ENCODE data around the gene GABRP.

DNA sequence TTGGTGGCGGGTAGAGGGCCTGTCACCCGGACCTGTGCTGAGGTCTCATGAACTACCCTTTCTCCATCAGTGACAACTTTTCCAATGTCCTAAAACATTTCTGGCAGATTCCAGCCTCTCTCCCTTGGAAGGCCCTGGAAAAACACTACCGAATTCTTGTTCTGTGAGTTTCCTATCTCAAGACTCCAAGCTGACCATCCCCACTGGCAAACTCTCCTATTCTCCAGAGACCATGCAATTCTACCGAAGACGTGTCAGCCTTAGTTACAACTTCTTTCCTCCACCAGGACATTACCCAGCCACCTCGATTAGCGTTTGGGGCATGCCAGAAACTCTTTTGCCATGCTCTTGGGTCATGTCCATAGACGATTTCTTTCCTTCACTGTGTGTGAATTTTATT is 26.8 kb upstream of the GABRP start:
- TF ChIP-seq POLR2A (IDR thresholded peaks at IDR 0.05) = no peak
- TF ChIP-seq, protein P1, sequence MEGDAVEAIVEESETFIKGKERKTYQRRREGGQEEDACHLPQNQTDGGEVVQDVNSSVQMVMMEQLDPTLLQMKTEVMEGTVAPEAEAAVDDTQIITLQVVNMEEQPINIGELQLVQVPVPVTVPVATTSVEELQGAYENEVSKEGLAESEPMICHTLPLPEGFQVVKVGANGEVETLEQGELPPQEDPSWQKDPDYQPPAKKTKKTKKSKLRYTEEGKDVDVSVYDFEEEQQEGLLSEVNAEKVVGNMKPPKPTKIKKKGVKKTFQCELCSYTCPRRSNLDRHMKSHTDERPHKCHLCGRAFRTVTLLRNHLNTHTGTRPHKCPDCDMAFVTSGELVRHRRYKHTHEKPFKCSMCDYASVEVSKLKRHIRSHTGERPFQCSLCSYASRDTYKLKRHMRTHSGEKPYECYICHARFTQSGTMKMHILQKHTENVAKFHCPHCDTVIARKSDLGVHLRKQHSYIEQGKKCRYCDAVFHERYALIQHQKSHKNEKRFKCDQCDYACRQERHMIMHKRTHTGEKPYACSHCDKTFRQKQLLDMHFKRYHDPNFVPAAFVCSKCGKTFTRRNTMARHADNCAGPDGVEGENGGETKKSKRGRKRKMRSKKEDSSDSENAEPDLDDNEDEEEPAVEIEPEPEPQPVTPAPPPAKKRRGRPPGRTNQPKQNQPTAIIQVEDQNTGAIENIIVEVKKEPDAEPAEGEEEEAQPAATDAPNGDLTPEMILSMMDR (IDR thresholded peaks at IDR 0.05) = no peak

All from adrenal gland (tissue), 5 donors.